ENCODE results near the gene UBA3. TPM values are rescaled to one million over a fixed set of nuclear protein-coding genes. Genes with fewer than 3 reads are reported as not detected.

UBA3 gene
- total and polyA plus RNA-seq, 3 donors from 2014 or later: 39.8 to 56.2 (median 43.1) TPM

GRCh38 chr3:69082805-69083204 lies 2.6 kb upstream of the UBA3 start:
- Histone ChIP-seq H3K36me3 (ENCODE audit: low read depth, missing control alignments) (no peaks in the 10 kb centered on the region), H3K27ac (peak overlapping the region in 1 of 2 donors; percentile 46), H3K9me3 (no peaks in the 10 kb centered on the region), H3K27me3 (no peaks in the 10 kb centered on the region), H3K4me1 (peaks cover 41% of the 10 kb centered on the region), H3K4me3 (no peak overlapping the region)
- no peak for TF ChIP-seq CTCF (IDR thresholded peaks at IDR 0.05)
- peak; percentile 39 for DNase-seq
- intact Hi-C loops (cut with DNase I; ENCODE audit: low total_unique reads): no loop called here

- no peak for DNase-seq
- TF ChIP-seq POLR2A (IDR thresholded peaks at IDR 0.05) (no peak), CTCF (IDR thresholded peaks at IDR 0.05) (no peak)
- Histone ChIP-seq H3K36me3 (ENCODE audit: low read depth, missing control alignments) (no peaks in the 10 kb centered on the region), H3K4me1 (peaks cover 36% of the 10 kb centered on the region), H3K4me3 (no peak overlapping the region), H3K9me3 (no peaks in the 10 kb centered on the region), H3K27ac (peak overlapping the region in 1 of 2 donors; percentile 46), H3K27me3 (no peaks in the 10 kb centered on the region)
- intact Hi-C loops (cut with DNase I; ENCODE audit: low total_unique reads): no loop called here
- 80 to 83% methylated on average over 2 of the region's 2 CpGs for WGBS, 2 donors
These were observed 2.2 kb upstream of the UBA3 start for GRCh38 chr3:69082361-69082760.

GRCh38 chr3:69081583-69082262 lies 1.6 kb upstream of the UBA3 start:
- intact Hi-C loops (cut with DNase I; ENCODE audit: low total_unique reads): no loop called here
- H3K9me3 ChIP-seq: no peaks in the 10 kb centered on the region
- H3K36me3 ChIP-seq (ENCODE audit: low read depth, missing control alignments): no peaks in the 10 kb centered on the region
- 79 to 83% methylated on average over 5 of the region's 5 CpGs for WGBS, 2 donors
- H3K4me1 ChIP-seq: peaks cover 30% of the 10 kb centered on the region
- H3K27me3 ChIP-seq: no peaks in the 10 kb centered on the region
- peak; percentile 37 for DNase-seq
- no peak overlapping the region for H3K4me3 ChIP-seq
- TF ChIP-seq CTCF (IDR thresholded peaks at IDR 0.05) (no peak), POLR2A (IDR thresholded peaks at IDR 0.05) (no peak)
- no peak overlapping the region for H3K27ac ChIP-seq

GRCh38 chr3:69079269-69080159 lies 651 bp downstream of the UBA3 start:
- Histone ChIP-seq H3K36me3 (ENCODE audit: low read depth, missing control alignments) (no peaks in the 10 kb centered on the region), H3K4me1 (peaks cover 25% of the 10 kb centered on the region), H3K27ac (peak overlapping the region; percentile 87 to 88), H3K4me3 (peak overlapping the region; percentile 93 to 97), H3K27me3 (no peaks in the 10 kb centered on the region), H3K9me3 (no peaks in the 10 kb centered on the region)
- TF ChIP-seq POLR2A (IDR thresholded peaks at IDR 0.05) (no peak), CTCF (IDR thresholded peaks at IDR 0.05) (no peak)
- intact Hi-C loops (cut with DNase I; ENCODE audit: low total_unique reads): no loop called here
- 2 to 5% methylated on average over 12 to 20 of the region's 29 CpGs for WGBS, 2 donors
- DNase-seq: no peak
